Left ventricle myocardium inferior (tissue), 1 donor: Measurements from ENCODE around the gene DNAJC18. TPM values are rescaled to one million over a fixed set of nuclear protein-coding genes. Genes with fewer than 3 reads are reported as not detected.

Experiments
- DNase-seq: peaks from one replicate; pipeline ENCODE4 v3.0.0-alpha.2; 2020
- H3K27ac ChIP-seq: fragments of 200-600 bp; replicated peaks from 2 replicates; pipeline ENCODE4 v1.8.0; 2021
- H3K27me3 ChIP-seq: fragments of 200-600 bp; 2 replicates; pipeline ENCODE4 v1.8.0; 2021; ENCODE audit warnings: low read depth
- H3K36me3 ChIP-seq: fragments of 200-600 bp; 2 replicates; pipeline ENCODE4 v1.8.0; 2021
- H3K4me1 ChIP-seq: fragments of 200-600 bp; 2 replicates; pipeline ENCODE4 v1.8.0; 2021
- H3K4me3 ChIP-seq: fragments of 200-600 bp; 2 replicates; pipeline ENCODE4 v1.8.0; 2021; ENCODE audit warnings: mild to moderate bottlenecking, moderate library complexity
- H3K9me3 ChIP-seq: fragments of 200-600 bp; replicated peaks from 2 replicates; pipeline ENCODE4 v1.8.0; 2021
- intact Hi-C: fragments of 100-400 bp; cut with micrococcal nuclease; formaldehyde crosslinking; loops from one replicate; pipeline ENCODE4 v1.11.0; 2022
- total RNA-seq: library from RNA; stranded (reverse); fragmentation: NEBNext Ultra II Directional; extraction: Animal tissue kit (Norgen Biotek cat#: 25700); gene quantifications from one replicate; pipeline ENCODE4 v1.2.1, GENCODE V29; 2021
- TF ChIP-seq, protein P1 (sequence below): fragments of 200-600 bp; IDR thresholded peaks from 2 replicates; pipeline ENCODE4 v1.8.0; 2021; ENCODE audit warnings: antibody characterized with exemption, mild to moderate bottlenecking, borderline replicate concordance
- donor health status: DM: no; HTN: yes; CAD: no; lungs with severe emphysema.

Gene DNAJC18
- total RNA-seq, 1 donor from 2014 or later: 14.3 TPM

DNA sequence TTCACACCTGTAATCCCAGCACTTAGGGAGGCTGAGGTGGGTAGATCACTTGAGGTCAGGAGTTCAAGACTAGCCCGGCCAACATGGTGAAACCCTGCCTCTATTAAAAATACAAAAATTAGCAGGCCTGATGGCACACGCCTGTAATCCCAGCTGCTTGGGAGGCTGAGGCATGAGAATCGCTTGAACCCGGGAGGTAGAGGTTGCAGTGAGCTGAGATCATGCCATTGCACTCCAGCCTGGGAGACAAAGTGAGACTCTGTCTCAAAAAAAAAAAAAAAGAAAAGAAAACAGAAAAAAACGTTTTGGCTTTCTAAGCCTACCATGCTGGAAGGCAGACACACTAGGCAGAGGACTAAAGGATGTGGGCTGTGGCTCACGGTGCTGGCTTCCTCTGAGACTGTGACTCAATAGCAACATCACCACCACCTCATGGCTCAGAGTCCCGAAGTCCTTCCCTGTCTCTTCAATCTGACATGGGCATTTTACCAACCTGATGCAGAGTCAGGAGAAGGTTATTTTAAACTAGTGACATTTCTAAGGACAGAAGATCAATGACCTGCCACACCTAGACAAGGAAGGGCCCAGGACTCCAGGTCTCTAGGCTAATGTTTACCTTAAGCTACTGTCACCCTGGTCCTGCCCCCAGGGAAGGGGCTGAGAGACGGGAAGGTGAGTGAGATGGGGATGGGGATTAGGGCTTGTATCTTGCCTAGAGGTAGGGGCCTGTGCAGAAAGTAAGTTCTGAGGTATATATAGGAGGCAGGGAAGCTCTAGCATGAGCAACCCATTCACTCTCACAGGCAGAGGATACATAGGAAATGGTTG is 19.5 kb upstream of the DNAJC18 start:
- Histone ChIP-seq H3K4me3 (peak overlapping the region; percentile 69), H3K27me3 (no peaks in the 10 kb centered on the region), H3K9me3 (no peaks in the 10 kb centered on the region), H3K4me1 (peaks cover 43% of the 10 kb centered on the region), H3K27ac (peak overlapping the region; percentile 91), H3K36me3 (peaks cover 4% of the 10 kb centered on the region)
- intact Hi-C loops: no loop called here
- TF ChIP-seq, protein P1, sequence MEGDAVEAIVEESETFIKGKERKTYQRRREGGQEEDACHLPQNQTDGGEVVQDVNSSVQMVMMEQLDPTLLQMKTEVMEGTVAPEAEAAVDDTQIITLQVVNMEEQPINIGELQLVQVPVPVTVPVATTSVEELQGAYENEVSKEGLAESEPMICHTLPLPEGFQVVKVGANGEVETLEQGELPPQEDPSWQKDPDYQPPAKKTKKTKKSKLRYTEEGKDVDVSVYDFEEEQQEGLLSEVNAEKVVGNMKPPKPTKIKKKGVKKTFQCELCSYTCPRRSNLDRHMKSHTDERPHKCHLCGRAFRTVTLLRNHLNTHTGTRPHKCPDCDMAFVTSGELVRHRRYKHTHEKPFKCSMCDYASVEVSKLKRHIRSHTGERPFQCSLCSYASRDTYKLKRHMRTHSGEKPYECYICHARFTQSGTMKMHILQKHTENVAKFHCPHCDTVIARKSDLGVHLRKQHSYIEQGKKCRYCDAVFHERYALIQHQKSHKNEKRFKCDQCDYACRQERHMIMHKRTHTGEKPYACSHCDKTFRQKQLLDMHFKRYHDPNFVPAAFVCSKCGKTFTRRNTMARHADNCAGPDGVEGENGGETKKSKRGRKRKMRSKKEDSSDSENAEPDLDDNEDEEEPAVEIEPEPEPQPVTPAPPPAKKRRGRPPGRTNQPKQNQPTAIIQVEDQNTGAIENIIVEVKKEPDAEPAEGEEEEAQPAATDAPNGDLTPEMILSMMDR: no peak
- DNase-seq: no peak

GRCh38 chr5:139457653-139458306 is 18.5 kb upstream of the DNAJC18 start:
- peaks cover 4% of the 10 kb centered on the region for H3K36me3 ChIP-seq
- no peaks in the 10 kb centered on the region for H3K27me3 ChIP-seq
- TF ChIP-seq, protein P1: no peak
- H3K4me1 ChIP-seq: peaks cover 34% of the 10 kb centered on the region
- intact Hi-C loops: no loop called here
- H3K4me3 ChIP-seq: no peak overlapping the region
- peak overlapping the region; percentile 91 for H3K27ac ChIP-seq
- no peaks in the 10 kb centered on the region for H3K9me3 ChIP-seq
- no peak for DNase-seq

- intact Hi-C loops: no loop called here
- Histone ChIP-seq H3K9me3 (no peaks in the 10 kb centered on the region), H3K27me3 (no peaks in the 10 kb centered on the region), H3K27ac (no peak overlapping the region), H3K36me3 (peaks cover 4% of the 10 kb centered on the region), H3K4me3 (no peak overlapping the region), H3K4me1 (peaks cover 34% of the 10 kb centered on the region)
- TF ChIP-seq, protein P1: no peak
- no peak for DNase-seq
These were observed 17.9 kb upstream of the DNAJC18 start for GRCh38 chr5:139457241-139457640.

DNA sequence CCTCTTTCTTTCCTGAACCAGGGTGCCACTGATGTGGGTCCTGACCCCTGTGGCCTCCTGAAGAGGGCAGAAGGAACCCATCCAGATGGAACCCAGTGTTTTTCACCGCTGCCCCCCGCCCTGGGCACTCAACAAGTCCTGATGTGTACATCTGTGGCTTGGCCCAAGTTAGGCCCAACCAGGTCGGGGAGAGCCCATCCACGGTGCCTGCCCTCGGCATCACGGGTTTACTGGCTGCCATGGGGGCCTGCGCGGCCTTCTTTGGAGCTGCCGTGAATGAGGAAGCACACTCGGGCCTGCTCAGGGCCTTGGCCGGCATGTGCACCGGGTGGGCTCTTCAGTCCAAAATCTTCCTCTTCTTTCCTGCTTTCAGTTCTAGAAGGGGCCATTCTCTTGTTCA is 17.5 kb upstream of the DNAJC18 start:
- Histone ChIP-seq H3K4me3 (no peak overlapping the region), H3K27me3 (no peaks in the 10 kb centered on the region), H3K9me3 (no peaks in the 10 kb centered on the region), H3K4me1 (peaks cover 34% of the 10 kb centered on the region), H3K27ac (no peak overlapping the region), H3K36me3 (peaks cover 4% of the 10 kb centered on the region)
- TF ChIP-seq, protein P1: no peak
- intact Hi-C loops: no loop called here
- no peak for DNase-seq

- no peaks in the 10 kb centered on the region for H3K9me3 ChIP-seq
- TF ChIP-seq, protein P1: no peak
- DNase-seq: no peak
- H3K4me3 ChIP-seq: no peak overlapping the region
- H3K27ac ChIP-seq: no peak overlapping the region
- intact Hi-C loops: no loop called here
- H3K36me3 ChIP-seq: peaks cover 4% of the 10 kb centered on the region
- H3K27me3 ChIP-seq: no peaks in the 10 kb centered on the region
- H3K4me1 ChIP-seq: peaks cover 23% of the 10 kb centered on the region
These were observed 15.4 kb upstream of the DNAJC18 start for GRCh38 chr5:139454568-139455290.
